ENCODE data around the gene SCFD1.
A peak's percentile ranks its signal among the peaks of the same experiment; 100 is the strongest.
"Not testable (repeated sequence)": the region's sequence is repeated elsewhere in the genome, so short reads cannot be mapped to it uniquely, and the experiment has no call there.

The SCFD1 gene

GRCh38 chr14:30678926-30679431 lies 56.9 kb downstream of the SCFD1 start:
- no peak for DNase-seq

GRCh38 chr14:30680036-30680435 lies 57.9 kb downstream of the SCFD1 start:
- no peak for DNase-seq

GRCh38 chr14:30680776-30681175 lies 58.7 kb downstream of the SCFD1 start:
- not testable (repeated sequence) for DNase-seq

GRCh38 chr14:30681752-30682355 lies 59.7 kb downstream of the SCFD1 start:
- no peak for DNase-seq

- DNase-seq = not testable (repeated sequence)
Measured at GRCh38 chr14:30690487-30691355, 68.6 kb downstream of the SCFD1 start.

GRCh38 chr14:30691751-30692398 lies 69.8 kb downstream of the SCFD1 start:
- no peak for DNase-seq

- no peak for DNase-seq
Measured at GRCh38 chr14:30692669-30693068, 70.5 kb downstream of the SCFD1 start.

GRCh38 chr14:30698463-30698862 lies 76.3 kb downstream of the SCFD1 start:
- no peak for DNase-seq

- peak; percentile 45 for DNase-seq
Measured at GRCh38 chr14:30706704-30707103, 84.6 kb downstream of the SCFD1 start.

- DNase-seq = no peak
Measured at GRCh38 chr14:30708157-30708556, 86.0 kb downstream of the SCFD1 start.

GRCh38 chr14:30709201-30709600 lies 87.1 kb downstream of the SCFD1 start:
- no peak for DNase-seq

- no peak for DNase-seq
Measured at GRCh38 chr14:30710876-30711275, 88.8 kb downstream of the SCFD1 start.

GRCh38 chr14:30719137-30719536 lies 97.0 kb downstream of the SCFD1 start:
- DNase-seq = no peak

GRCh38 chr14:30725763-30726162 lies 103.6 kb downstream of the SCFD1 start:
- no peak for DNase-seq

GRCh38 chr14:30728471-30728870 lies 106.4 kb downstream of the SCFD1 start:
- no peak for DNase-seq

- DNase-seq = no peak
Measured at GRCh38 chr14:30737916-30738315, 115.8 kb downstream of the SCFD1 start.

GRCh38 chr14:30738978-30739377 lies 116.9 kb downstream of the SCFD1 start:
- DNase-seq = no peak

GRCh38 chr14:30748343-30748742 lies 126.2 kb downstream of the SCFD1 start:
- DNase-seq = no peak

GRCh38 chr14:30751646-30752416 lies 129.7 kb downstream of the SCFD1 start:
- DNase-seq = no peak

- no peak for DNase-seq
Measured at GRCh38 chr14:30753452-30753851, 131.3 kb downstream of the SCFD1 start.

GRCh38 chr14:30754778-30755177 lies 132.7 kb downstream of the SCFD1 start:
- DNase-seq = no peak

GRCh38 chr14:30756594-30756993 lies 134.5 kb downstream of the SCFD1 start:
- no peak for DNase-seq

GRCh38 chr14:30757082-30757481 lies 135.0 kb downstream of the SCFD1 start:
- no peak for DNase-seq

Measured in eye (tissue), 1 donor.